Measurements from ENCODE around the gene GPS1.
A peak's percentile ranks its signal among the peaks of the same experiment; 100 is the strongest.

Gene GPS1

DNA sequence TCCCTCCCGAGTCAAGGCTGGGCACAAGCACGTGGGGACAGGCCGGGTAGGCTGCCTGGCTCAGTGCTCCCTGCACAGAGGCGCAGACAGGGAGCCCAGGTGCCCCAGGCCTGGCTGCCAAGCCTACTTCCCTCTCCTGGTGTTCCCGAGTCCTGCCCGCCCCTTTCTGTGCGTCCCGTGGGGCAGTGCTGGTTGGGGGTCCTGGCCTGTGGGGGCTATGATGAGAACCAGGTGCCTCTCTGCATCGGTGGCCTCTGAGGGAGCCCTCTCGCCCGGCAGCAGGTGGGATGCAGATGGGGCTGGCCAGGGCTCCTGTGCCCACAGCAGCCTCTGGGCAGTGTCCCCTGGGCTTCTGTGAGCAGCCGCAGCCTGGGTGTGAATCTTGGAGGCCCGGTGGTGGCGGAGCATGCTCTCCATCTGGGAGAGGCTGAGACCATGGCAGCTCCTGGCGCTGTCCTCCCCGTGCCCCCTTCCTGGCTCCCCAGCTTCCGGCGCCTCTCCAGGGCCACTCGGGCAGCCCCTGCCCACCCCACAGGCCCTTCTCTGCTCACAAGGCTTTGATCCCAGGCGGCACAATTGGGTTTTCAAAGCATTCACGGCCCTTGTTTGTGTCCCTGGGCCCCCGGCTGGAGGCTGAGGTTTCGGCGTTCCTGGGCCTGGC, 36.3 kb upstream of the GPS1 start:
- DNase-seq = no peak

DNA sequence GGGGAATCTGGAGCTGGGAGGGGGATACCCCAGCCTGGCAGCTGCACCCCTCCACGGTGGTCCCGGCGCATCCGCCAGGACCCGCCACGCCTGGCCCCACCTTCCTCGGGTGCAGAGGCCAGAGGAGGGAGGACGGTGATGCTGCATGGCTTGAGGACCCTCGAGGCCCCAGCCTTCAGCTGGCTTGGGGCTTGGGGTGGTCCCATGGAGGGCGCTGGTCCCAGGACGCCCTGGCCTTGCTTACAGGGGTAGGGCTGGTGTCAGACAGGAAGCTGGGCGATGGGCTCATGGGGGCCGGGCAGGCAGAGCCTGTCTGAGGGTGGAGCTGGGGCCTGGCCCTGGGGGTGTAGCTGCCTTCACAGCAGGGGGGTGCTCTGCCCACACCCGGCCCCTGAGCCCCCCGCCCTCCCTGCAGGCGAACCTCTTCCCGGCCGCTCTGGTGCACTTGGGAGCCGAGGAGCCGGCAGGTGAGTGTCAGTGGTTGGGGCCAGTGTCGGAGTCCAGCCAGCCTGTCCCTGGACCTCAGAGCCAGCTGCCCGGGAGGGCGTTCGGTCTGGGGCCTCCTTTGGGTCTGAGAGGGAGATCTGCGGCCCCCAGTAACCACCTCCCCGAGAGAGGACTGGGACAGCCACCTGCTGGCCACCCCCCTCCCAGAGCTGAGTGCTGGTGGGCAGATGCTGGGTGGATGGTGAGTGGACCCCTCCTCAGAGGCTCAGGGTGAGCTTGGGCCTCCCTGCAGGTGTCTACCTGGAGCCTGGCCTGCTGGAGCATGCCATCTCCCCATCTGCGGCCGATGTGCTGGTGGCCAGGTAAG, 35.4 kb upstream of the GPS1 start:
- no peak for DNase-seq

DNA sequence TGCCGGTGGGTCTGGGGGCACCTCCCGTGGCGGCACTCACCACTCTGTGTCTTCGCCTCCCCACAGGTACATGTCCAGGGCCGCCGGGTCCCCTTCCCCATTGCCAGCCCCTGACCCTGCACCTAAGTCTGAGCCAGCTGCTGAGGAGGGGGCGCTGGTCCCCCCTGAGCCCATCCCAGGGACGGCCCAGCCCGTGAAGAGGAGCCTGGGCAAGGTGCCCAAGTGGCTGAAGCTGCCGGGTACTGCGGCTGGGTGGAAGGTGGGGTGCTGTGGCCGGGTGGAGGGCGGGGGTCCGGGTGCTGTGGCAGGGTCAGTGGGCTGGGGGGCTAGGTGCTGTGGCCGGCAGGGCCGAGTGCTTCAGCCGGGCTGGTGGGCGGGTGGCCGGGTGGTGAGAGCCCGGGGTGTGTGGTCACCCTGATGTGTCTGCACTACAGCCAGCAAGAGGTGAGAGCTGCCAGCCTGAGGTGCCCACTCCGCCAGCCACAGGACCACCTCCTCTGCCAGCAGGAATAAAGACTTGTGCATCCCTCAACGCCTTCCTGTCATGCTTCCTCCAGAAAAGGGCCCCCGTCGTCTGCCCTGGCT, 34.7 kb upstream of the GPS1 start:
- no peak for DNase-seq

DNA sequence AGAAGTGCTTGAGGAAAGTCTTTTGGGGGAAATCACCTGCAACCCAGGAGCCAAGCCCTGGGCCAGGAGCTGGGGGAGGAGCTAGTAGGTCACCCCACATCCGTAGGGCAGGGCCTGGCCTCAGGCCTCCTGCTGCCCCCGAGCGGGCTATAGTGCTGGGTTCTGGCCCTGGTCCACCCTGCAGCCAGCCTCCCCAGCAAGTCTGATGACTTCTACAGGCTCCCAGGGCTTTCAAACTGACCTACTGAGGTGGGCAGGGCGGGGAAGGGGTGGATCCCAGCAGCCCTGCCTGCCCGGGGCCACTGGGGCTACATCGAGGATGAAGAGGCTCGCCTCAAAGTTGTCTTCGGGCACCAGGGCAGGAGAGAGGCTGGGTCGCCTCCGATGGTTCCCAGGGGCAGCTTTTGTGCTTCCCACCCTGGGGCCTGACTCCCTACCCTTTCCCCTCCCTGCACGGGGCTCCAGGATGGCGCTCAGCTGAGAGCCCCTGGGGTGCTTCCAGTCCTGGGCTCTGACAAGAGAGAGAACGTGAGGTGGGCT, 34.0 kb upstream of the GPS1 start:
- no peak for DNase-seq

GRCh38 chr17:82018152-82018988, 33.3 kb upstream of the GPS1 start:
- DNase-seq = no peak

- DNase-seq = no peak
Measured at GRCh38 chr17:82018989-82019689, 32.6 kb upstream of the GPS1 start.

DNA sequence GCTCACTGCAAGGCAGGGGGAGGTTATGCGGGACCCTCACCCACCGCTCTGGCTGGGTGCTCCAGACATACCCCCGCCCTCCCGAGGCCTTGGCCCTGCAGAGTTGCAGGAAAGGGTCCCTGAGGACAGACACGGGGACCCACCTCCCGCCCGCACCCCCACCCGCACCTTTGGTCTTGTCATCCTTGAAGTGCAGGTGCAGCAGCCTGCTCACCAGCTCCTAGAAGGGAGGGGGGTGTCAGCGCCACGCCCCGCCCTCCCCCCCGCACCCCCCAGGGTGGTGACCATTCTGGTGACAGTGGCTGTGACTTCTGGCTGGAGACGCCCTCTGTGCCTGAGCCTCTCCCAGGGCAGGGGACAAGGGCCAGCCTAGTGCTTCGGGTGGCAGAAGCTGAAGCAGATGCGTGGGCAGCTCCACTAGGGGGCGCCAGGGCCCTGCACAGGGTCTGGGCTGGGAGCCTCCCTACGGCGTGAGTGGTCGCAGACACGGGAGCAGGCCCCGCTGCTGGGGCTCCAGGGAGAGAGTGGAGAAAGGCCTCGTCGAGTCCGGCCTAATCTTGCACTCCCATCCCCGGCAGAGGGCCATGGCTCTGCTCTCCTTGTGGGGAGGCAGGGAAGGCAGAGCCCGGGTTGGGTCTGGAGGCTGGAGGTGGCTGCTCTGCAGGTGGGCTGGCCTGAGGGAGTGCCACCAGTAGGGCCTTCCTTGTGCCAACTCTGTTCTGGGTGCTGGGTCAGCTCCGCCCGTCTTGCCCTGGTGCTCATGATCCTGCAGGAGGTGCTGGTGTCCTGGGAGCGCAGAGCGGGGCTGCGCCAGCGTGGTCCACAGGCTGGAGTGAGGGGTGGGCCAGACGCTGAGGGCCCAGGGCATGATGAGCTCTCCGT, 31.8 kb upstream of the GPS1 start:
- peak; percentile 51 for DNase-seq

DNA sequence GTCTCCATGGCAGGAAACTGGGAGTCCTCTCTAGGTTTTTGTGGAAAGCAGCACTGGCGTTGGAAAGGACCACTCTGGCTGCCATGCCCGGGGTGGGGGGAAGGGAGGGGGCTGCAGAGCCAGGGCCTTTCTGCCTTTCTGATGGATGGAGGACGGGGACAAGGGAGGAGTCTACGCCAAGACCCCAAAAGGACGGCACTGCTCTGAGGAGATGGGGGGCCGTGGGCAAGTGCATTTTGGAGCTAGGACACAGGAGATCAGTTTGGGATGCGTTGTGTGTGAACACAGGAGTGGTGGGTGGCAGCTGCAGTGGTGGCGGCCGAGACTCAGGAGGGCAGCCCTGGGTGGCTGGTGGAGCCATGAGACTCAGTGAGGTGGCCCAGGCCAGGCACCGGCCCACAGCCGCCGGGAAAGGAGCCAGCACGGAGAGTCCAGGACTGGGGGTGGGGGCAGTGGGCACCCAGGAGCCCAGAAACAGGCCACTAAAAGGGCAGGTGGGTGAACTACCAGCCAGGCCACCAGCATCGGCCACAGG, 31.1 kb upstream of the GPS1 start:
- DNase-seq = no peak

DNA sequence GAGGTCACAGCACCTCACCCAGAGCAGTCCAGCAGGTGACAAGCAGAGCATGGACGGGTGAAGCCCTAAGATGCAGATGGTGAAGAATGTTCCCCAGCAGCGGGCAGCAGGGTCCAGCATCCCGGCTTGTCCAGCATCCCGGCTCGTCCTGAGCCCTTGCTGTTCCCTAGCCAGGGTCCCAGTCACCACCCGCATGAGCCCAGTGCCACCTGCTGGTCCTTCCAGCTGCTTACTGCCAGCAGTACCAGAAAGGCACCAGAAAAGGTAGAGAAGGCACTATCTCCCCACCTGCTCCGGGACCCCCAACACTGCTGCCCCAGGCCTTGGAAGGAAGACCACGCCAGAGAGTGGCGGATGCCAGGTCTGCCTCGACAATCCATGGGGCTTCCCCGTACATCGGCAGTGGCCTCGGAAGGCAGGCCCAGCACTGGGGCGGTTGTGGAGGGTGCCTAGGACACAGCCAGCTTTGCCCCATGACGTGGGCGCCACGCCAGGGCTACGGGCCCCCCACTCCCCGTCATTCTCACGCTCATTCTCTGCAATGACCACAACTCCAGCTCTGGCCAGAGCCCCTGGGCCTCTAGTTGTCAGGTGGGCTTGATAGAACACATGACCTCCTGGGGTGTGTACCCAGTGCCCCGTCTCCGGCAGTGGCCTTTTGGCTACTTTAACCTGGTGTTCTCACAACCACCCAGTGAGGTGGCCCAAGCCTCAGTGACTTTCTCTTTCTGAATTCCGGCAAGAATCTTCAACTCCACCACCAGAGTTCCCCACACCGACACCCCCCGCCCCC, 30.4 kb upstream of the GPS1 start:
- DNase-seq = peak; percentile 61

- no peak for DNase-seq
Measured at GRCh38 chr17:82021900-82022309, 29.8 kb upstream of the GPS1 start.

GRCh38 chr17:82022310-82022980, 29.3 kb upstream of the GPS1 start, which contains the start of gene CENPX:
Gene CENPX (minus strand): TSS chr17:82022878. CDS start chr17:82022861, 17 bp downstream.
- no peak for DNase-seq

GRCh38 chr17:82022981-82023446, 28.7 kb upstream of the GPS1 start, which contains the start of gene LRRC45:
Gene LRRC45 (plus strand): TSS chr17:82023305. CDS start chr17:82023644, 339 bp downstream.
- peak; percentile 100 for DNase-seq

DNA sequence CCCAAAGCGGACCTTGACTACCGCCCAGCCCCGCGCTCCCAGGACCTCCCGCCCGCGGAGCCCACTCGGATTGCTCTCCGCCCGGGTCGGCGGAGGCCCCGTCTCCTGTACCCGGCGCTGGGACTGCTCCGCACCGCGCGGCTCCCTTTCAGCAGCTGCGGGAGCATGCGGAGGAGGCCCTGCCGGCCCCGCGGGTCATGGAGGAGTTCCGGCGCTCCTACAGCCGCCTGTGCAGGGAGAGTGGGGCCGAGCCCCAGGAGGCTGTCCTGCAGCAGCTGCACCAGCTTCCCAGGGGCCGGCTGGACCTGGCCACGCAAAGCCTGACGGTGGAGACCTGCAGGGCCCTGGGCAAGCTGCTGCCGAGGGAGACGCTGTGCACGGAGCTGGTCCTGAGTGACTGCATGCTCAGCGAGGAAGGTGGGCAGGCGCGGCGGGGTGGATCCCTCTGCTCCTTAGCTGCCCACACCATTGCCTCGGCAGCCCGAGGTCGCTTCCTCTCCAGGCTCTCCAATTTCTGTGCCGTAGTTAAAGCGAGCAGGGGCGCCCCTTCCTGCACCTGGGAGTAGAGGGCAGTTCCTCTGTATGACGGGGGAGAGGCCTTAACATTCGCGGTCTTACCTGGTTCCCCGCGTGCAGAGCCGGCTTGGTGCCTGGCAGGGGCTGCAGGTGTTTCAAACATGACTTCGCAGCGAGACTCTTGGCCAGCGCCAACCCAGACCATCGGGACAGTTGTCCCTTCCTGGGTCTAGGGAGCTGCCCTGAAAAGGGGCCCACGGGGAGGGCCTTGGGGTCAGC, 28.1 kb upstream of the GPS1 start:
- no peak for DNase-seq

GRCh38 chr17:82024859-82025258, 26.8 kb upstream of the GPS1 start:
- no peak for DNase-seq

DNA sequence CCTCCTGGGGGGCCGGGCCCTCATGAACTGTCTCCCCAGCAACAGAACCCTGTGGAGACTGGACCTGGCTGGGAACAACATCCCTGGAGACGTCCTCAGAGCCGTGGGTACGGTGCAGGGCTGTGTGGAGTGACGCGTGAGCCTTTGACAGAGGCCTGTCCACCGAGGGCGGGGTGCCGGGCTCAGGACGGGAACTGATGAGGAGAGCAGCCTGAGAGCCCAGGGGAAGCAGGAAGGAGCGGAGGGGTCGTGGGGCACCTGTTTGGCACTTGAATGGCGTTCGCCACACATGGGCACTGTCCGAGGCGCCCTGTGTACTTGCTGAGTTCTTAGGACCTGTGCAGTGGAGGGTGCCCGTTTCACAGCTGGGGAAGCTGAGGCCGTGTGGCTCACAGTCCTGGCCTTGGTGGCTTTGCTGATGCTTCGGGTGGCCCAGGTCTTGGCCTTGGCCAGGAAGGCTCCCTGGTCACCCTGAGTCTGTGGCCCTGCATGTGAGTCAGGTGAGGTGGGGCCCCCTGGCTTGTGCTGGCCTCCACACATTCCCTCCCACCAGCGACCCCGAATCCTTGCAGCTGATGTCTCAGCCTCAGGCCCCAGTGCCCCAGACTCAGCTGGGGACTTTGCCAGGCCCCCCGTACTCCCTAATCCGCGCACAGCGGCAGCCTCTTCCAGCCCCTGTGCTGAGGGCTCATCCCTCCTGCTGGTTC, 26.1 kb upstream of the GPS1 start:
- no peak for DNase-seq

GRCh38 chr17:82028246-82028645, 23.5 kb upstream of the GPS1 start:
- no peak for DNase-seq

DNA sequence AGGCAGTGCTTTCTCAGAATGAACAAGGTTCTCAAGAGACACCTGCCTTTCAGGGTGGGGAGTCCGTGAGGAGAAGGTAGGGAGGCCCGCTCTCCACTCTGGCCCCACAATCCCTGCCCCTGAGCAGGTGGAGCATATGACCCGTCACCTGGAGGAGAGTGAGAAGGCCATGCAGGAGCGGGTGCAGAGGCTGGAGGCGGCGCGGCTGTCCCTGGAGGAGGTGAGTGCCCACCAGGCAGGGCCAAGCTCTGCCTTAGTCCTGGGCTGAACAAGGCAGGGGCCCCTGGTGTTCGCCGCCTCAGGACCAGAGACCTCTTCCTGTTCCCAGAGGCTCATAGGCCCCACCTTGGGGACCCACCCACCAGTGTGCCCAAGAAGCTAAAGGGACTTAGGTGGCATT, 22.7 kb upstream of the GPS1 start:
- DNase-seq = no peak

GRCh38 chr17:82029391-82029790, 22.3 kb upstream of the GPS1 start:
- no peak for DNase-seq

All from CD4-positive, alpha-beta T cell treated with Interferon gamma for 1 hour (primary cell).